ENCODE measurements around the gene ABCB11.
A peak's percentile ranks its signal among the peaks of the same experiment; 100 is the strongest.

Gene ABCB11

DNA sequence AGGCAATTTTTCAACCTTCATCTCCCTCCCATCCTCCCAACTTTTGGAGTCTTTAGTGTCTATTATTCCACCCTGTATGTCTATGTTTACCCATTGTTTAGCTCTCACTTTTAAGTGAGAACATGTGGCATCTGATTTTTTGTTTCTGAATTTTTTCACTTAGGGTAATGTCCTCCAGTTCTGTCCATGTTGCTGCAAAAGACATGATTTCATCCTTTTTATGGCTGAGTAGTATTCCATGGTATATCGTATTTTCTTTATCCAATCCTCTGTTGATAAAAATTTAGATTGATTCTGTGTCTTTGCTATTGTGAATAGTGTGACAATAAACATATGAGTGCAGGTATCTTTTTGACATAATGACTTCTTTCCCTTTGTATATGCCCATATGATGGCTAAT, 81.8 kb downstream of the ABCB11 start:
- DNase-seq (ENCODE audit: extremely low spot score) = no peak
- no peak for TF ChIP-seq L3MBTL2 (conservative IDR thresholded peaks at IDR 0.05)
- no peak for TF ChIP-seq FOXA1 (IDR thresholded peaks at IDR 0.05)
- no peak for TF ChIP-seq SUZ12 (IDR thresholded peaks at IDR 0.05)
- TF ChIP-seq FOXK2 (IDR thresholded peaks at IDR 0.05) = no peak
- no peak for TF ChIP-seq TARDBP (IDR thresholded peaks at IDR 0.05)
- no peak for TF ChIP-seq ZNF384 (IDR thresholded peaks at IDR 0.05)
- TF ChIP-seq CTBP1 (IDR thresholded peaks at IDR 0.05; ENCODE audit: borderline replicate concordance) = no peak
- TF ChIP-seq SP1 (IDR thresholded peaks at IDR 0.05) = no peak
- no peak for TF ChIP-seq NFRKB (IDR thresholded peaks at IDR 0.05)
- TF ChIP-seq ARNT (IDR thresholded peaks at IDR 0.05) = no peak
- no peak for TF ChIP-seq LEF1 (IDR thresholded peaks at IDR 0.05; ENCODE audit: borderline replicate concordance)
- no peak for TF ChIP-seq BHLHE40 (IDR thresholded peaks at IDR 0.05; ENCODE audit: borderline replicate concordance)
- TF ChIP-seq, protein P1, sequence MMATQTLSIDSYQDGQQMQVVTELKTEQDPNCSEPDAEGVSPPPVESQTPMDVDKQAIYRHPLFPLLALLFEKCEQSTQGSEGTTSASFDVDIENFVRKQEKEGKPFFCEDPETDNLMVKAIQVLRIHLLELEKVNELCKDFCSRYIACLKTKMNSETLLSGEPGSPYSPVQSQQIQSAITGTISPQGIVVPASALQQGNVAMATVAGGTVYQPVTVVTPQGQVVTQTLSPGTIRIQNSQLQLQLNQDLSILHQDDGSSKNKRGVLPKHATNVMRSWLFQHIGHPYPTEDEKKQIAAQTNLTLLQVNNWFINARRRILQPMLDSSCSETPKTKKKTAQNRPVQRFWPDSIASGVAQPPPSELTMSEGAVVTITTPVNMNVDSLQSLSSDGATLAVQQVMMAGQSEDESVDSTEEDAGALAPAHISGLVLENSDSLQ (IDR thresholded peaks at IDR 0.05) = no peak
- no peak for TF ChIP-seq ELF4 (IDR thresholded peaks at IDR 0.05)
- no peak for TF ChIP-seq FOXM1 (IDR thresholded peaks at IDR 0.05; ENCODE audit: borderline replicate concordance)
- no peak for TF ChIP-seq HDGF (IDR thresholded peaks at IDR 0.05; ENCODE audit: borderline replicate concordance)
- ChIA-PET CTCF (interaction anchor here (0.5 to 1.3 kb wide), 2 partner anchors 9 to 107 kb away, joined by 3 read pairs; no protein-coding TSS in a partner anchor), POLR2A (no interaction called here)

DNA sequence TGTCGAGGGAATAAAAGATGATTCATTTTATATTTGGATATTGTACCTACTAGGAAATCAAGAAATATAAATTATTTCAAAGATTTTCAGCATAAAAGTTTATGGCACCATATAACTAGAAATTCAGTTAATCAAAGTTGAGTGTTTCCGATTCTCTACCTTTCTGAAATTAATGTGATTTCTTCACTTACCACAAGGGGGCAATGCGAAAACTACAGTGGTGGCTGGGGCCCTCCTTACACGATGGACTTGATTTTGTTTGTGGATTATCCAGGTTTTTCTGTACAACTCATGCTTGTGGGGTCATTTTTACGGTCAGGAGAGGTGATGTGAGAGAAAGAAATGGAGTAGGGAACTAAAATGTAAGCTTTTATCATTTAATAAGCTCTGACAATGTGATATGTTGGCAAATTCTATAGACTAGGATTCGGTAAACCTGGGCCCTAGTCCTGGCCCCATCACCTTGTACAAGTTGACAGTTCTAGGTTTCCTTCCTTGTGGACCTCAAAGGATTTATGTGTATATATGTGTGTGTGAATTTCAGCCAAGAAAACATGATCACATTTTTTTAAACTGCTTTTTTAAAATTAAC, 82.4 kb downstream of the ABCB11 start:
- peak; percentile 46 for DNase-seq (ENCODE audit: extremely low spot score)
- TF ChIP-seq FOXK2 (IDR thresholded peaks at IDR 0.05) (no peak), HDGF (IDR thresholded peaks at IDR 0.05; ENCODE audit: borderline replicate concordance) (no peak), FOXA1 (IDR thresholded peaks at IDR 0.05) (no peak), LEF1 (IDR thresholded peaks at IDR 0.05; ENCODE audit: borderline replicate concordance) (no peak), L3MBTL2 (conservative IDR thresholded peaks at IDR 0.05) (no peak), ZNF384 (IDR thresholded peaks at IDR 0.05) (no peak), FOXM1 (IDR thresholded peaks at IDR 0.05; ENCODE audit: borderline replicate concordance) (no peak), NFRKB (IDR thresholded peaks at IDR 0.05) (no peak), ELF4 (IDR thresholded peaks at IDR 0.05) (no peak), SUZ12 (IDR thresholded peaks at IDR 0.05) (no peak), TARDBP (IDR thresholded peaks at IDR 0.05) (no peak), ARNT (IDR thresholded peaks at IDR 0.05) (no peak), BHLHE40 (IDR thresholded peaks at IDR 0.05; ENCODE audit: borderline replicate concordance) (no peak), SP1 (IDR thresholded peaks at IDR 0.05) (no peak), CTBP1 (IDR thresholded peaks at IDR 0.05; ENCODE audit: borderline replicate concordance) (no peak)
- TF ChIP-seq, protein P1 (IDR thresholded peaks at IDR 0.05) = no peak
- POLR2A ChIA-PET = no interaction called here
- CTCF ChIA-PET = interaction anchor here (0.5 to 1.3 kb wide), 2 partner anchors 9 to 108 kb away, joined by 3 read pairs; no protein-coding TSS in a partner anchor

DNA sequence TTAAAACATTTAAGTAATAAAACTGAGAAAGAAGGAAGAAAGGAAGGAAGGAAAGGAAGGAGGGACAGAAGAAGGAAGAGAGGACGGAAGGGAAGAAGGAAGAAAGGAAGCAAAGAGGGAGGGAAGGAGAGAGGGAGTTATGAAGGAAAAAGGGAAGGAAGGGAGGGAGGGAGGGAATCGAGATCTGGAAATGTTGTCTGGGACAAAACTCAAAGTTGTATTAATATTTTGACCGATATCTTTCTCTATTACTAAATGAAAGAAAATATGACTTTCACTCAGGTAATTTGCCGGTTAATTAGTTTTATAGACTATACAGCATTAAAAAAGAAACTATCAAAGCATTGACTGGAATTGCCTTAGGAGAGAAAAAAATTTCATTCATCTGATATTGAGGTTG, 85.6 kb downstream of the ABCB11 start:
- no peak for TF ChIP-seq NFRKB (IDR thresholded peaks at IDR 0.05)
- TF ChIP-seq TARDBP (IDR thresholded peaks at IDR 0.05) = no peak
- TF ChIP-seq FOXA1 (IDR thresholded peaks at IDR 0.05) = no peak
- no peak for TF ChIP-seq CTBP1 (IDR thresholded peaks at IDR 0.05; ENCODE audit: borderline replicate concordance)
- no peak for TF ChIP-seq BHLHE40 (IDR thresholded peaks at IDR 0.05; ENCODE audit: borderline replicate concordance)
- TF ChIP-seq L3MBTL2 (conservative IDR thresholded peaks at IDR 0.05) = no peak
- no peak for TF ChIP-seq ELF4 (IDR thresholded peaks at IDR 0.05)
- TF ChIP-seq HDGF (IDR thresholded peaks at IDR 0.05; ENCODE audit: borderline replicate concordance) = no peak
- TF ChIP-seq ARNT (IDR thresholded peaks at IDR 0.05) = no peak
- no peak for TF ChIP-seq ZNF384 (IDR thresholded peaks at IDR 0.05)
- TF ChIP-seq, protein P1 (IDR thresholded peaks at IDR 0.05) = no peak
- TF ChIP-seq FOXM1 (IDR thresholded peaks at IDR 0.05; ENCODE audit: borderline replicate concordance) = no peak
- TF ChIP-seq FOXK2 (IDR thresholded peaks at IDR 0.05) = no peak
- no peak for TF ChIP-seq SUZ12 (IDR thresholded peaks at IDR 0.05)
- TF ChIP-seq LEF1 (IDR thresholded peaks at IDR 0.05; ENCODE audit: borderline replicate concordance) = no peak
- TF ChIP-seq SP1 (IDR thresholded peaks at IDR 0.05) = no peak
- ChIA-PET CTCF (no interaction called here), POLR2A (interaction anchor here (0.7 kb wide), 1 partner anchor 152 kb away, joined by 3 read pairs; no protein-coding TSS in a partner anchor)
- no peak for DNase-seq (ENCODE audit: extremely low spot score)

DNA sequence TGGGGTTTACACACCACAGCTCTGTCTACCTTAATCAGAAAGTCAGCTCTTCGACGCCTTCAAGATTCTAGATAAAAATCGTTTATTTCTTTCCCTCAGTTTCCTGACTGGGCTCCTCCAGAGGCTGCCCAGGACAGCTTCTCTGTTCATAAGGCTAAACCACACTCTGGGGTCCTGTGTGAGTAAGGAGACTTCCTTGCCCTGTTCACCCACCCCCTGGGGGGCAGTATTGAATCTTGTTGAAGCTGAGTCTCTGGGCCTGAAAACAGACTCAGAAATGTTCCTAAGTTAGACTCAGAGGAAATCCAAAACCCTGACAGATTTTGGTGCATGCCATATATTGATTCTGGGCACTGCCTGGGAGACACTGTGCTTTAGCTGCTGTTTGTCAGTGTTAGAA, 87.1 kb downstream of the ABCB11 start:
- ChIA-PET CTCF (no interaction called here), POLR2A (no interaction called here)
- no peak for DNase-seq (ENCODE audit: extremely low spot score)
- TF ChIP-seq, protein P1 (IDR thresholded peaks at IDR 0.05) = no peak
- TF ChIP-seq BHLHE40 (IDR thresholded peaks at IDR 0.05; ENCODE audit: borderline replicate concordance) (no peak), L3MBTL2 (conservative IDR thresholded peaks at IDR 0.05) (no peak), SP1 (IDR thresholded peaks at IDR 0.05) (no peak), CTBP1 (IDR thresholded peaks at IDR 0.05; ENCODE audit: borderline replicate concordance) (no peak), FOXA1 (IDR thresholded peaks at IDR 0.05) (no peak), SUZ12 (IDR thresholded peaks at IDR 0.05) (no peak), ARNT (IDR thresholded peaks at IDR 0.05) (no peak), FOXM1 (IDR thresholded peaks at IDR 0.05; ENCODE audit: borderline replicate concordance) (no peak), ELF4 (IDR thresholded peaks at IDR 0.05) (no peak), ZNF384 (IDR thresholded peaks at IDR 0.05) (no peak), NFRKB (IDR thresholded peaks at IDR 0.05) (no peak), LEF1 (IDR thresholded peaks at IDR 0.05; ENCODE audit: borderline replicate concordance) (no peak), TARDBP (IDR thresholded peaks at IDR 0.05) (no peak), HDGF (IDR thresholded peaks at IDR 0.05; ENCODE audit: borderline replicate concordance) (no peak), FOXK2 (IDR thresholded peaks at IDR 0.05) (no peak)

DNA sequence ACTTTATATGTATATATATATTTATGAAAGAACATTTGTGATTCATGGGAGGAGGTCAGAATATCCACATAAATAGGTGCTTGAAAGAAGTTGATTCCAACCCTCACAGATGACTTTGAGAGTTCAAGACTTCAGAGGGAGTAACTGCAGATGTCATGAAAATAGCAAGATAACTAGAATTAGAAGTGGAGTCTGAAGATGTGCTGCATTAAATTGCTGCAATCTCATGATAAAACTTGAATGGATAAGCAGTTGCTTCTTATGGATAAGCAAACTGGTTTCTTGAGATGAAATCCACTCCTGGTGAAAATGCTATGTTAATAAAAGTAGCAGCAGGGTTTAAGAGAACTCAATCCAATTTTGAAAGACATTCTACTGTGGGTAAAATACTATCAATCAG, 89.8 kb downstream of the ABCB11 start:
- TF ChIP-seq ELF4 (IDR thresholded peaks at IDR 0.05) (no peak), BHLHE40 (IDR thresholded peaks at IDR 0.05; ENCODE audit: borderline replicate concordance) (no peak), FOXM1 (IDR thresholded peaks at IDR 0.05; ENCODE audit: borderline replicate concordance) (no peak), FOXK2 (IDR thresholded peaks at IDR 0.05) (no peak), TARDBP (IDR thresholded peaks at IDR 0.05) (no peak), L3MBTL2 (conservative IDR thresholded peaks at IDR 0.05) (no peak), LEF1 (IDR thresholded peaks at IDR 0.05; ENCODE audit: borderline replicate concordance) (no peak)
- TF ChIP-seq, protein P1 (IDR thresholded peaks at IDR 0.05) = no peak
- POLR2A ChIA-PET = no interaction called here
- DNase-seq (ENCODE audit: extremely low spot score) = no peak
- CTCF ChIA-PET = no interaction called here

All from HEK293T (cell line).